Thyroid gland (tissue), 4 donors: ENCODE results near the gene RCCD1. TPM values are rescaled to one million over a fixed set of nuclear protein-coding genes. Genes with fewer than 3 reads are reported as not detected.
A peak's percentile ranks its signal among the peaks of the same experiment; 100 is the strongest.

Experiments
- DNase-seq, 2 donors: peaks; one replicate each; pipeline ENCODE4 v3.0.0-alpha.2; 2019
- H3K27ac ChIP-seq, 3 donors: fragments of 200-600 bp; sonication (generic); 1 replicate in 2 of 3; 2 replicates in 1 of 3; pipeline ENCODE4 v1.5.1; 2016 to 2019; ENCODE audit warnings: mild to moderate bottlenecking in 1 of 3, moderate library complexity in 1 of 3
- H3K27me3 ChIP-seq: fragments of 200-600 bp; sonication (generic); one replicate; pipeline ENCODE4 v1.5.1; 2019
- H3K36me3 ChIP-seq, 2 donors: fragments of 200-600 bp; sonication (generic); one replicate each; pipeline ENCODE4 v1.5.1; 2016 to 2019
- H3K4me1 ChIP-seq, 2 donors: fragments of 200-600 bp; sonication (generic); one replicate each; pipeline ENCODE4 v1.5.1; 2017 to 2019
- H3K4me3 ChIP-seq, 3 donors: fragments of 200-600 bp; sonication (generic); replicated peaks in 1 of 3; 1 replicate in 2 of 3; 2 replicates in 1 of 3; pipeline ENCODE4 v1.5.1; 2016; ENCODE audit warnings: mild to moderate bottlenecking in 1 of 3
- H3K9me3 ChIP-seq: fragments of 200-600 bp; sonication (generic); one replicate; pipeline ENCODE4 v1.5.1; 2017
- CTCF ChIP-seq, 6 experiments: fragments of 200-600 bp in 3 of 6; fragments of 450-650 bp in 3 of 6; sonication (generic) in 3 of 6; IDR thresholded peaks; one replicate each; pipeline ENCODE4 v1.5.1; 2016 to 2019; ENCODE audit warnings: antibody characterized with exemption in 6 of 6, mild to moderate bottlenecking in 2 of 6, inconsistent platforms in 1 of 6, moderate library complexity in 1 of 6
- POLR2A ChIP-seq, 2 donors: fragments of 450-650 bp; IDR thresholded peaks; one replicate each; pipeline ENCODE4 v1.6.1; 2017; ENCODE audit warnings: antibody characterized with exemption in 2 of 2, mild to moderate bottlenecking in 2 of 2, moderate library complexity in 1 of 2
- WGBS, 2 donors: methylation state at CpG; one replicate each; pipeline ENCODE4 v1.1.5; 2017; 5-methylcytosine and 5-hydroxymethylcytosine counted together
- intact Hi-C: fragments of 100-400 bp; cut with DNase I; formaldehyde crosslinking; loops from one replicate; pipeline ENCODE4 v1.15.1; 2023
- total RNA-seq, 4 donors: library from RNA; depleted of rRNA; stranded (reverse); fragments of >200 nt; gene quantifications; one replicate each; pipeline ENCODE4 v1.2.3, GENCODE V29; 2016

The RCCD1 gene
- total RNA-seq, 4 donors from 2014 or later = 7.6 to 15.2 (median 9.9) TPM

DNA sequence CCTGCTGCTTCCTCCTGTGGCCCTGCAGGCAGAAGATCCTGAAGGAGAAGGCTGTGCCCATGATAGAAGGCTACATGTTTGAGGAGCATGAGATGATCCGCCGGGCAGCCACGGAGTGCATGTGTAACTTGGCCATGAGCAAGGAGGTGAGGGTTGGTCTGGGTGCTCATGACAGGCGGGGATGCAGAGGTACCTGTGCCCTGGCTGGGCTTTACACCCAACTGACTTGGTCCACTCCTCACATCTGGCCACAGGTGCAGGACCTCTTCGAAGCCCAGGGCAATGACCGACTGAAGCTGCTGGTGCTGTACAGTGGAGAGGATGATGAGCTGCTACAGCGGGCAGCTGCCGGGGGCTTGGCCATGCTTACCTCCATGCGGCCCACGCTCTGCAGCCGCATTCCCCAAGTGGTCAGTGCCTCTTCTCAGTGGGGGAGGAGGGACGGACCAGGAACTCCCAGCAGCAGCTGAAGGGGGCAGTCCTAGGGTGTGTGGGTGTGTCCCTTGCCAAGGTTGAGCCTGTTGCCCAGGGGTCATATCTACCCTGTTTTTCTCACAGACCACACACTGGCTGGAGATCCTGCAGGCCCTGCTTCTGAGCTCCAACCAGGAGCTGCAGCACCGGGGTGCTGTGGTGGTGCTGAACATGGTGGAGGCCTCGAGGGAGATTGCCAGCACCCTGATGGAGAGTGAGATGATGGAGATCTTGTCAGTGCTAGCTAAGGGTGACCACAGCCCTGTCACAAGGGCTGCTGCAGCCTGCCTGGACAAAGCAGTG, 1.6 kb upstream of the RCCD1 start:
- H3K4me3 ChIP-seq = no peak overlapping the region
- peaks cover 32 to 39% of the 10 kb centered on the region in 2 donors for H3K36me3 ChIP-seq
- no peak overlapping the region for H3K27ac ChIP-seq
- intact Hi-C loops = no loop called here
- TF ChIP-seq POLR2A (IDR thresholded peaks at IDR 0.05) (no peak), CTCF (IDR thresholded peaks at IDR 0.05) (no peak)
- DNase-seq = no peak
- 95 to 98% methylated on average over 6 to 14 of the region's 14 CpGs for WGBS, 2 donors
- peaks cover 21 to 22% of the 10 kb centered on the region in 2 donors for H3K4me1 ChIP-seq
- no peaks in the 10 kb centered on the region for H3K9me3 ChIP-seq
- H3K27me3 ChIP-seq = no peaks in the 10 kb centered on the region

GRCh38 chr15:90953947-90954711, 555 bp upstream of the RCCD1 start:
- no peak for DNase-seq
- Histone ChIP-seq H3K27me3 (no peaks in the 10 kb centered on the region), H3K36me3 (peaks cover 26 to 31% of the 10 kb centered on the region in 2 donors), H3K9me3 (no peaks in the 10 kb centered on the region), H3K4me1 (peaks cover 21 to 22% of the 10 kb centered on the region in 2 donors), H3K4me3 (peak overlapping the region in 1 of 3 donors; percentile 78), H3K27ac (no peak overlapping the region)
- WGBS, 2 donors = 70 to 78% methylated on average over 15 to 16 of the region's 16 CpGs
- intact Hi-C loops = loop anchor here (2.0 kb wide), 1 partner anchor 41 kb away; the partner anchor contains the start of gene PRC1
- TF ChIP-seq CTCF (IDR thresholded peaks at IDR 0.05) (no peak), POLR2A (IDR thresholded peaks at IDR 0.05) (no peak)

GRCh38 chr15:90955624-90956273, 1.1 kb downstream of the RCCD1 start:
- Histone ChIP-seq H3K36me3 (peaks cover 10 to 15% of the 10 kb centered on the region in 2 donors), H3K27ac (no peak overlapping the region), H3K4me3 (no peak overlapping the region), H3K27me3 (no peaks in the 10 kb centered on the region), H3K9me3 (no peaks in the 10 kb centered on the region), H3K4me1 (peaks cover 21 to 22% of the 10 kb centered on the region in 2 donors)
- WGBS, 2 donors = 58 to 74% methylated on average over 15 to 20 of the region's 20 CpGs
- no peak for DNase-seq
- intact Hi-C loops = loop anchor here (2.0 to 5.0 kb wide), 3 partner anchors 39 to 317 kb away; partner anchors contain the start of gene PRC1
- TF ChIP-seq POLR2A (IDR thresholded peaks at IDR 0.05) (no peak), CTCF (IDR thresholded peaks at IDR 0.05) (no peak)

GRCh38 chr15:90956274-90957030, 1.8 kb downstream of the RCCD1 start:
- H3K36me3 ChIP-seq = peaks cover 5 to 13% of the 10 kb centered on the region in 2 donors
- peak; percentile 70 to 72 for DNase-seq
- intact Hi-C loops = loop anchor here (5.0 kb wide), 2 partner anchors 96 to 316 kb away; no protein-coding TSS in a partner anchor
- no peaks in the 10 kb centered on the region for H3K27me3 ChIP-seq
- H3K4me3 ChIP-seq = peak overlapping the region in 2 of 3 donors; percentile 25 to 68
- H3K9me3 ChIP-seq = no peaks in the 10 kb centered on the region
- TF ChIP-seq CTCF (IDR thresholded peaks at IDR 0.05) (peak; percentile 51 to 96 (median 82)), POLR2A (IDR thresholded peaks at IDR 0.05) (no peak)
- H3K4me1 ChIP-seq = peaks cover 21 to 22% of the 10 kb centered on the region in 2 donors
- peak overlapping the region in 1 of 3 donors; percentile 24 for H3K27ac ChIP-seq
- 9 to 26% methylated on average over 14 of the region's 56 CpGs for WGBS, 2 donors
